Ovary (tissue), 3 donors: ENCODE measurements around the gene NUP210.

ENCODE experiments used
- CTCF ChIP-seq, 3 donors: fragments of 450-650 bp in 2 of 3; fragments of 200-600 bp in 1 of 3; IDR thresholded peaks; one replicate each; pipeline versions ENCODE4 v1.5.1 to v1.8.0; 2016 to 2022; ENCODE audit warnings: antibody characterized with exemption in 3 of 3, mild to moderate bottlenecking in 1 of 3
- EP300 ChIP-seq: sonication (generic); formaldehyde crosslinking; IDR thresholded peaks from one replicate; pipeline ENCODE4 v1.6.1; 2017; ENCODE audit warnings: antibody characterized with exemption
- POLR2A ChIP-seq: fragments of 450-650 bp; IDR thresholded peaks from one replicate; pipeline ENCODE4 v1.6.1; 2017; ENCODE audit warnings: antibody characterized with exemption, mild to moderate bottlenecking, moderate library complexity
- donor health status: DM: no; HTN: no; CAD: no.

- TF ChIP-seq CTCF (IDR thresholded peaks at IDR 0.05) (no peak), EP300 (no peak), POLR2A (no peak)
These were observed 37.5 kb upstream of the NUP210 start for GRCh38 chr3:13457593-13457992.
